HCT116 (cell line): ENCODE results near the gene NUBPL. TPM values are rescaled to one million over a fixed set of nuclear protein-coding genes. Genes with fewer than 3 reads are reported as not detected.

Source experiments
- ATAC-seq: fragments of 200-7000 bp; cut with Tn5 transposase; 2 replicates; pipeline ENCODE4 v1.9.1; 2020; ENCODE audit warnings: mild to moderate bottlenecking, moderate library complexity
- BruUV-seq: library from RNA; stranded (reverse); fragments of 400-500 nt; replicated peaks from 2 replicates; lab custom pipeline; 2021; lab: Mats Ljungman, UMichigan
- CTCF ChIA-PET: fragments of 300-600 bp; sonication (Branson Sonifier 250); formaldehyde crosslinking; loops from one replicate; lab custom pipeline; 2021; ENCODE audit warnings: antibody characterized with exemption; lab: Charles Lee
- POLR2A ChIA-PET: fragments of 300-600, 350-600 bp; sonication (Branson Sonifier 250); formaldehyde crosslinking; loops from one replicate; lab custom pipeline; 2021; ENCODE audit warnings: antibody characterized with exemption; lab: Charles Lee
- RAD21 ChIA-PET, 2 experiments: fragments of 300-600 bp; sonication (Branson Sonifier 250); formaldehyde crosslinking; loops; one replicate each; lab custom pipeline; 2023; ENCODE audit warnings: low total read pairs in 2 of 2; ENCODE audit not compliant: uncharacterized antibody in 2 of 2, unreplicated experiment in 2 of 2, low non-redundant PET in 1 of 2; lab: Charles Lee
- DNase-seq: peaks from one replicate; pipeline ENCODE4 v3.0.0-alpha.2; 2010; ENCODE audit warnings: low read depth, low spot score
- H2AFZ ChIP-seq: fragments of 200-600 bp; shearing (Covaris generic), sonication (generic); 2 replicates; pipeline ENCODE4 v1.6.1; 2017; ENCODE audit warnings: low read depth, mixed run types, mixed read lengths, antibody characterized with exemption, low read length; ENCODE audit not compliant: poor library complexity, severe bottlenecking
- H3K27ac ChIP-seq: 2 replicates; pipeline ENCODE4 v1.5.1; 2012; ENCODE audit warnings: low read depth, low read length
- H3K27me3 ChIP-seq: fragments of 200-600 bp; sonication (generic); 2 replicates; pipeline ENCODE4 v1.6.1; 2016; ENCODE audit warnings: mixed run types, low read length, mixed read lengths; ENCODE audit not compliant: insufficient read depth
- H3K36me3 ChIP-seq, 2 experiments: fragments of 200-500 bp in 1 of 2; fragments of 200-600 bp in 1 of 2; sonication (Bioruptor generic) in 1 of 2; sonication (generic) in 1 of 2; 2 replicates each; pipeline versions ENCODE4 v1.5.1 to v1.6.1; 2014 to 2016; ENCODE audit warnings: low read length in 2 of 2, inconsistent platforms in 1 of 2, mixed read lengths in 1 of 2, mixed run types in 1 of 2; ENCODE audit not compliant: insufficient read depth in 2 of 2, control insufficient read depth in 1 of 2
- H3K4me1 ChIP-seq, 2 experiments: fragments of 200-600 bp in 1 of 2; sonication (generic) in 1 of 2; 2 replicates each; pipeline versions ENCODE4 v1.5.1 to v1.6.1; 2012 to 2017; ENCODE audit warnings: low read length in 2 of 2, inconsistent platforms in 1 of 2, mild to moderate bottlenecking in 1 of 2, mixed read lengths in 1 of 2, mixed run types in 1 of 2, moderate library complexity in 1 of 2; ENCODE audit not compliant: insufficient read depth in 2 of 2, control insufficient read depth in 1 of 2
- H3K4me2 ChIP-seq: fragments of 200-600 bp; sonication (generic); 2 replicates; pipeline ENCODE4 v1.6.1; 2017; ENCODE audit warnings: mixed run types, low read length, mixed read lengths
- H3K4me3 ChIP-seq, 2 experiments: fragments of 200-600 bp in 1 of 2; sonication (generic) in 1 of 2; replicated peaks in 1 of 2; 2 replicates each; pipeline ENCODE4 v1.5.1; 2011 to 2016; ENCODE audit warnings: low read length in 2 of 2, control low read depth in 1 of 2, low read depth in 1 of 2, mild to moderate bottlenecking in 1 of 2, mixed read lengths in 1 of 2, mixed run types in 1 of 2
- H3K79me2 ChIP-seq: fragments of 200-600 bp; sonication (generic); 2 replicates; pipeline ENCODE4 v1.6.1; 2017; ENCODE audit warnings: mild to moderate bottlenecking, mixed run types, low read length, moderate library complexity, mixed read lengths; ENCODE audit not compliant: insufficient read depth
- H3K9ac ChIP-seq: fragments of 200-600 bp; sonication (generic); 2 replicates; pipeline ENCODE4 v1.6.1; 2016; ENCODE audit warnings: low read length, mixed read lengths
- H3K9me2 ChIP-seq: fragments of 200-600 bp; sonication (generic), shearing (Covaris generic); 2 replicates; pipeline ENCODE4 v1.6.1; 2017; ENCODE audit warnings: mixed run types, mild to moderate bottlenecking, moderate library complexity; ENCODE audit not compliant: insufficient read depth
- H3K9me3 ChIP-seq, 2 experiments: fragments of 200-500 bp in 1 of 2; fragments of 200-600 bp in 1 of 2; sonication (Bioruptor generic) in 1 of 2; sonication (generic) in 1 of 2; 2 replicates each; pipeline ENCODE4 v1.6.1; 2014 to 2017; ENCODE audit warnings: low read length in 2 of 2, mixed read lengths in 2 of 2, inconsistent platforms in 1 of 2, low read depth in 1 of 2, mild to moderate bottlenecking in 1 of 2, mixed run types in 1 of 2, moderate library complexity in 1 of 2; ENCODE audit not compliant: control insufficient read depth in 1 of 2, insufficient read depth in 1 of 2
- H4K20me1 ChIP-seq: fragments of 200-600 bp; sonication (generic), shearing (Covaris generic); 2 replicates; pipeline ENCODE4 v1.6.1; 2017; ENCODE audit warnings: mixed run types, mild to moderate bottlenecking, moderate library complexity; ENCODE audit not compliant: insufficient read depth
- CBX3 ChIP-seq: IDR thresholded peaks from 2 replicates; pipeline ENCODE4 v1.6.1; 2012; ENCODE audit warnings: low read depth
- CTCF ChIP-seq, 3 experiments: fragments of 200-600 bp in 1 of 3; sonication (generic) in 1 of 3; IDR thresholded peaks in 2 of 3; conservative IDR thresholded peaks in 1 of 3; 2 replicates each; pipeline ENCODE4 v1.5.1; 2012 to 2017; ENCODE audit warnings: low read depth in 2 of 3, low read length in 2 of 3, antibody characterized with exemption in 1 of 3, borderline replicate concordance in 1 of 3, control low read depth in 1 of 3, mild to moderate bottlenecking in 1 of 3, mixed read lengths in 1 of 3, mixed run types in 1 of 3, moderate library complexity in 1 of 3; ENCODE audit not compliant: insufficient read depth in 1 of 3
- ELF1 ChIP-seq: IDR thresholded peaks from 2 replicates; pipeline ENCODE4 v1.6.1; 2012; ENCODE audit warnings: low read depth, borderline replicate concordance
- EZH2 ChIP-seq: fragments of 200-600 bp; sonication (generic); IDR thresholded peaks from 2 replicates; pipeline ENCODE4 v1.6.1; 2017; ENCODE audit warnings: antibody characterized with exemption, mixed run types
- FOSL1 ChIP-seq: IDR thresholded peaks from 2 replicates; pipeline ENCODE4 v1.6.1; 2012; ENCODE audit warnings: low read depth
- POLR2A ChIP-seq: IDR thresholded peaks from 2 replicates; pipeline ENCODE4 v1.7.0; 2011; ENCODE audit warnings: borderline replicate concordance; ENCODE audit not compliant: insufficient read depth, insufficient read length; ENCODE audit errors: extremely low read depth
- RAD21 ChIP-seq: IDR thresholded peaks from 2 replicates; pipeline ENCODE4 v1.6.1; 2012; ENCODE audit warnings: low read depth, mild to moderate bottlenecking
- TCF7L2 ChIP-seq: IDR thresholded peaks from 2 replicates; pipeline ENCODE4 v1.7.0; 2011; ENCODE audit warnings: borderline replicate concordance, inconsistent platforms; ENCODE audit not compliant: insufficient read depth, insufficient read length; ENCODE audit errors: extremely low read depth
- ZBTB33 ChIP-seq: IDR thresholded peaks from 2 replicates; pipeline ENCODE4 v1.6.1; 2011; ENCODE audit warnings: mild to moderate bottlenecking, low read length, moderate library complexity; ENCODE audit not compliant: insufficient replicate concordance; ENCODE audit errors: extremely low read depth
- ZFX ChIP-seq: fragments of 450-650 bp; IDR thresholded peaks from 2 replicates; pipeline ENCODE4 v1.6.1; 2017
- ZNF274 ChIP-seq: fragments of 200-500 bp; sonication (Bioruptor generic); IDR thresholded peaks from 2 replicates; pipeline ENCODE4 v1.6.1; 2014; ENCODE audit warnings: mild to moderate bottlenecking, low read depth, low read length, inconsistent platforms
- intact Hi-C: fragments of 100-400 bp; cut with micrococcal nuclease; formaldehyde crosslinking; loops from 2 replicates; pipeline ENCODE4 v1.10.0; 2022
- total RNA-seq: library from RNA; stranded (reverse); gene quantifications from one replicate; pipeline ENCODE4 v1.2.1, GENCODE V29; 2021; ENCODE audit not compliant: unreplicated experiment
- TF ChIP-seq, protein P1 (sequence below): IDR thresholded peaks from 2 replicates; pipeline ENCODE4 v1.6.1; 2012

The NUBPL gene
- total RNA-seq, 1 experiment from 2014 or later: 11.3 TPM

DNA sequence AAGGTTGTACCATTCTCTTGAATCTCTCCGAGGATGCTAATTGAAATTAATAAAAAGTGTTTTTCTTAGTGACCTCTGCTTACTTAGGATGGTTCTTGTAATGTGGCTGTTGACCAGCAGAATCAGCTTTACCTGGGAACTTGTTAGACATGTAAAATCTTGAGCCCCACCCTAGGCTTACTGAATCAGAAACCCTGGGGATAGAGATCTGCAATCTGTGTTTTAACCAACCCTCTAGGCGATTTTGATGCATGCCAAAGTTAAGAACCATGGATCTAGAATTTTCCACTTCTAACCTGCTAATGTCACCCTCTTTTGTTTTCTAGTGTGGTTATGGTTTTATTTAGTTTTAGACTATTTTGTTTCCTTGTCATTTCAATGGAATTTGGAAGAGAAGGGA, 6.5 kb downstream of the NUBPL start:
- H3K4me2 ChIP-seq: no peak overlapping the region
- DNase-seq (no peak), ATAC-seq (no peak)
- no peaks in the 10 kb centered on the region; the same call in 1 of the 2 replicates for H3K79me2 ChIP-seq
- no peaks in the 10 kb centered on the region for H3K4me1 ChIP-seq
- H3K36me3 ChIP-seq: no peaks in the 10 kb centered on the region
- no peaks in the 10 kb centered on the region for H3K9me3 ChIP-seq
- no peak for TF ChIP-seq CBX3
- no peak for TF ChIP-seq POLR2A
- TF ChIP-seq EZH2: no peak
- TF ChIP-seq ELF1: no peak
- TF ChIP-seq, protein P1, sequence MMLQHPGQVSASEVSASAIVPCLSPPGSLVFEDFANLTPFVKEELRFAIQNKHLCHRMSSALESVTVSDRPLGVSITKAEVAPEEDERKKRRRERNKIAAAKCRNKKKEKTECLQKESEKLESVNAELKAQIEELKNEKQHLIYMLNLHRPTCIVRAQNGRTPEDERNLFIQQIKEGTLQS: no peak
- TF ChIP-seq ZNF274: no peak
- no peak for TF ChIP-seq TCF7L2
- TF ChIP-seq CTCF (IDR thresholded peaks at IDR 0.05 in 2 of 3, conservative IDR thresholded peaks at IDR 0.05 in 1 of 3; ENCODE audit: borderline replicate concordance in 1 of 3, insufficient read depth in 1 of 3, low read depth in 2 of 3, low read length in 2 of 3): no peak
- no peak for TF ChIP-seq RAD21
- TF ChIP-seq FOSL1: no peak
- TF ChIP-seq ZBTB33: no peak
- TF ChIP-seq ZFX: no peak
- H3K9me2 ChIP-seq: no peaks in the 10 kb centered on the region
- RAD21 ChIA-PET: no interaction called here
- no peak overlapping the region for H2AFZ ChIP-seq
- intact Hi-C loops: no loop called here
- H3K27ac ChIP-seq: no peak overlapping the region
- POLR2A ChIA-PET: no interaction called here
- H3K27me3 ChIP-seq: no peaks in the 10 kb centered on the region
- no TSS peak for BruUV-seq
- H3K9ac ChIP-seq: no peak overlapping the region
- CTCF ChIA-PET: no interaction called here
- no peaks in the 10 kb centered on the region for H4K20me1 ChIP-seq
- no peak overlapping the region for H3K4me3 ChIP-seq
